Caco-2 (cell line): ENCODE data around the gene FAM76B. TPM values are rescaled to one million over a fixed set of nuclear protein-coding genes. Genes with fewer than 3 reads are reported as not detected.

Experiments
- BruUV-seq: library from RNA; stranded (reverse); fragments of 400-500 nt; replicated peaks from 2 replicates; lab custom pipeline; 2021; lab: Mats Ljungman, UMichigan
- CTCF ChIA-PET: fragments of 300-600 bp; sonication (Branson Sonifier 250); formaldehyde crosslinking; loops from one replicate; lab custom pipeline; 2022; ENCODE audit warnings: antibody characterized with exemption; lab: Charles Lee
- POLR2A ChIA-PET: fragments of 300-600 bp; sonication (Branson Sonifier 250); formaldehyde crosslinking; loops from one replicate; lab custom pipeline; 2022; ENCODE audit warnings: antibody characterized with exemption; lab: Charles Lee
- DNase-seq, 2 experiments: peaks; one replicate each; pipeline versions ENCODE4 v3.0.0 to v3.0.0-alpha.2; 2020 to 2022
- H3K27me3 ChIP-seq: replicated peaks from 2 replicates; pipeline ENCODE4 v1.6.0; 2011; ENCODE audit warnings: low read length; ENCODE audit not compliant: control insufficient read depth, insufficient read depth
- H3K36me3 ChIP-seq: 2 replicates; pipeline ENCODE4 v1.5.1; 2011; ENCODE audit warnings: low read length; ENCODE audit not compliant: control insufficient read depth, insufficient read depth
- H3K4me1 ChIP-seq: fragments of 250-450 bp; sonication (Bioruptor Pico); 2 replicates; pipeline ENCODE4 v1.5.1; 2020; ENCODE audit warnings: mild to moderate bottlenecking
- H3K4me3 ChIP-seq: 2 replicates; pipeline ENCODE4 v1.5.1; 2011; ENCODE audit warnings: low read depth, mild to moderate bottlenecking, control low read depth, low read length
- H3K9me3 ChIP-seq: fragments of 250-450 bp; sonication (Bioruptor Pico); 2 replicates; pipeline ENCODE4 v1.5.1; 2020; ENCODE audit warnings: mild to moderate bottlenecking, moderate library complexity
- H3K27ac Mint-ChIP-seq: one replicate; pipeline ENCODE4 v1.8.0; 2022; ENCODE audit warnings: mixed read lengths; ENCODE audit not compliant: unreplicated experiment
- H3K27me3 Mint-ChIP-seq: one replicate; pipeline ENCODE4 v1.8.0; 2022; ENCODE audit warnings: mixed read lengths; ENCODE audit not compliant: insufficient read depth, unreplicated experiment
- H3K36me3 Mint-ChIP-seq: one replicate; pipeline ENCODE4 v1.8.0; 2022; ENCODE audit warnings: mild to moderate bottlenecking, mixed read lengths; ENCODE audit not compliant: insufficient read depth, unreplicated experiment
- H3K4me1 Mint-ChIP-seq: one replicate; pipeline ENCODE4 v1.8.0; 2022; ENCODE audit warnings: low read depth, mixed read lengths; ENCODE audit not compliant: unreplicated experiment
- H3K4me3 Mint-ChIP-seq: one replicate; pipeline ENCODE4 v1.8.0; 2022; ENCODE audit warnings: mild to moderate bottlenecking, moderate library complexity, mixed read lengths; ENCODE audit not compliant: unreplicated experiment
- H3K9me3 Mint-ChIP-seq: one replicate; pipeline ENCODE4 v1.8.0; 2022; ENCODE audit warnings: mixed read lengths; ENCODE audit not compliant: unreplicated experiment
- CTCF ChIP-seq, 2 experiments: fragments of 200-600 bp in 1 of 2; IDR thresholded peaks; 1 replicate in 1 of 2; 2 replicates in 1 of 2; pipeline versions ENCODE4 v1.5.1 to v1.8.0; 2011 to 2022; ENCODE audit warnings: antibody characterized with exemption in 1 of 2, control low read depth in 1 of 2, inconsistent platforms in 1 of 2, low read depth in 1 of 2, low read length in 1 of 2, mild to moderate bottlenecking in 1 of 2, moderate library complexity in 1 of 2; ENCODE audit not compliant: insufficient read depth in 1 of 2, severe bottlenecking in 1 of 2, unreplicated experiment in 1 of 2
- intact Hi-C: fragments of 100-400 bp; cut with micrococcal nuclease; formaldehyde crosslinking; loops from one replicate; pipeline ENCODE4 v1.10.0; 2022; ENCODE audit not compliant: unreplicated experiment
- total RNA-seq: library from RNA; stranded (reverse); gene quantifications from 2 replicates; pipeline ENCODE4 v1.2.3, GENCODE V29; 2022

Gene FAM76B
- total RNA-seq, 1 experiment from 2014 or later = 61.3 TPM

GRCh38 chr11:95835351-95835750 is 45.8 kb upstream of the FAM76B start:
- Histone ChIP-seq H3K36me3 (0 out of 2 replicates have a peak, but pooled peaks cover 2% of the 10 kb centered on the region), H3K4me3 (no peak overlapping the region), H3K27me3 (no peaks in the 10 kb centered on the region), H3K9me3 (no peaks in the 10 kb centered on the region), H3K4me1 (no peaks in the 10 kb centered on the region; the same call in 1 of the 2 replicates)
- no peaks in the 10 kb centered on the region for H3K9me3 Mint-ChIP-seq
- intact Hi-C loops = loop anchor here (5.0 kb wide), 1 partner anchor 683 kb away; no protein-coding TSS in a partner anchor
- peaks cover 6% of the 10 kb centered on the region for H3K4me1 Mint-ChIP-seq
- ChIA-PET CTCF (interaction anchor here (0.6 to 1.9 kb wide), 17 partner anchors 14 to 681 kb away, joined by 3 to 47 read pairs (median 5); partner anchors contain the start of genes CCDC82, JRKL, MAML2 and MTMR2), POLR2A (interaction anchor here (1.4 kb wide), 1 partner anchor 554 kb away, joined by 10 read pairs; the partner anchor contains the start of genes CCDC82 and JRKL)
- no peak for TF ChIP-seq CTCF (IDR thresholded peaks at IDR 0.05; ENCODE audit: insufficient read depth in 1 of 2, low read depth in 1 of 2, low read length in 1 of 2, severe bottlenecking in 1 of 2, unreplicated experiment in 1 of 2)
- BruUV-seq = no TSS peak
- no peak overlapping the region for H3K27ac Mint-ChIP-seq
- H3K27me3 Mint-ChIP-seq = no peaks in the 10 kb centered on the region
- H3K36me3 Mint-ChIP-seq = peaks cover 88% of the 10 kb centered on the region
- no peak for DNase-seq
- no peak overlapping the region for H3K4me3 Mint-ChIP-seq

GRCh38 chr11:95833378-95833777 is 43.8 kb upstream of the FAM76B start:
- Histone ChIP-seq H3K27me3 (no peaks in the 10 kb centered on the region), H3K4me3 (no peak overlapping the region), H3K4me1 (no peaks in the 10 kb centered on the region; the same call in 1 of the 2 replicates), H3K36me3 (peaks cover 4% of the 10 kb centered on the region; the same call in 1 of the 2 replicates), H3K9me3 (no peaks in the 10 kb centered on the region)
- peaks cover 6% of the 10 kb centered on the region for H3K4me1 Mint-ChIP-seq
- ChIA-PET POLR2A (interaction anchor here (0.5 to 0.6 kb wide), 2 partner anchors 11 to 31 kb away, joined by 3 read pairs; no protein-coding TSS in a partner anchor), CTCF (interaction anchor here (0.6 to 2.5 kb wide), 2 partner anchors 16 to 239 kb away, joined by 3 to 12 read pairs; no protein-coding TSS in a partner anchor)
- H3K36me3 Mint-ChIP-seq = peaks cover 91% of the 10 kb centered on the region
- no peaks in the 10 kb centered on the region for H3K9me3 Mint-ChIP-seq
- H3K27ac Mint-ChIP-seq = no peak overlapping the region
- no peaks in the 10 kb centered on the region for H3K27me3 Mint-ChIP-seq
- intact Hi-C loops = no loop called here
- no TSS peak for BruUV-seq
- no peak for DNase-seq
- no peak for TF ChIP-seq CTCF (IDR thresholded peaks at IDR 0.05; ENCODE audit: insufficient read depth in 1 of 2, low read depth in 1 of 2, low read length in 1 of 2, severe bottlenecking in 1 of 2, unreplicated experiment in 1 of 2)
- no peak overlapping the region for H3K4me3 Mint-ChIP-seq

GRCh38 chr11:95832763-95833162 is 43.2 kb upstream of the FAM76B start:
- Mint-ChIP-seq H3K4me1 (peaks cover 6% of the 10 kb centered on the region), H3K27ac (no peak overlapping the region), H3K4me3 (no peak overlapping the region), H3K36me3 (peaks cover 85% of the 10 kb centered on the region), H3K27me3 (no peaks in the 10 kb centered on the region), H3K9me3 (no peaks in the 10 kb centered on the region)
- no peaks in the 10 kb centered on the region for H3K9me3 ChIP-seq
- no peak overlapping the region for H3K4me3 ChIP-seq
- TF ChIP-seq CTCF (IDR thresholded peaks at IDR 0.05; ENCODE audit: insufficient read depth in 1 of 2, low read depth in 1 of 2, low read length in 1 of 2, severe bottlenecking in 1 of 2, unreplicated experiment in 1 of 2) = no peak
- ChIA-PET CTCF (interaction anchor here (1.1 to 2.5 kb wide), 2 partner anchors 16 to 510 kb away, joined by 5 to 12 read pairs; partner anchors contain the start of gene MAML2), POLR2A (interaction anchor here (0.5 kb wide), 1 partner anchor 10 kb away, joined by 3 read pairs; no protein-coding TSS in a partner anchor)
- no TSS peak for BruUV-seq
- H3K36me3 ChIP-seq = peaks cover 4% of the 10 kb centered on the region; the same call in 1 of the 2 replicates
- DNase-seq = peak in 1 of 2 experiments; percentile 10
- no peaks in the 10 kb centered on the region; the same call in 1 of the 2 replicates for H3K4me1 ChIP-seq
- no peaks in the 10 kb centered on the region for H3K27me3 ChIP-seq
- intact Hi-C loops = no loop called here
